ENCODE data around the gene APBB2. TPM values are rescaled to one million over a fixed set of nuclear protein-coding genes. Genes with fewer than 3 reads are reported as not detected.

APBB2 gene
- total RNA-seq, 2 donors from 2014 or later, result 56.1 to 64.8 TPM

DNA sequence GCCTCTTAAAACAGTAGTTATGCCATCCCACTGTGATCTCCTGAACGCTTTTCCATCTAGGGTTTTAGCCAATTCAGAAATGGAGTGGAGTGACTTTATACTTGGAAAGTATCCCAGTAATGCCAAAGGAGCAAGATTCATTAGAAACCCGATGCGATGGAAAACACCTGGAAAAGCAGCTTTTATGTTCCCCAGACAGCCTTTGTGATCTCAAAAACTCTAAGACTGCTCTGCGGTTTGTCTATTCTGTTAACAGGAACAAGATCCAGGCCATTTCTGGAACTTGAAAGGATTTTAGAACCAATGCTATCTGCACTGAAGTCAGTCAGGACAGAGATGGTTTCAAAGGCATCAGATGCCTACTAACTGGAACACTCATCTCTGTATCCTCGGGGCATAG lies 145.1 kb downstream of the APBB2 start:
- Mint-ChIP-seq H3K4me3 (no peak overlapping the region), H3K9me3 (no peaks in the 10 kb centered on the region), H3K36me3 (ENCODE audit: low read depth) (peaks cover 14% of the 10 kb centered on the region), H3K27me3 (ENCODE audit: insufficient read depth) (no peaks in the 10 kb centered on the region), H3K4me1 (peaks cover 37% of the 10 kb centered on the region), H3K27ac (no peak overlapping the region)
- Histone ChIP-seq H3K27me3 (ENCODE audit: control insufficient read depth, insufficient read depth, low read length, poor library complexity, severe bottlenecking) (no peaks in the 10 kb centered on the region), H3K9me3 (ENCODE audit: control insufficient read depth, low read length) (no peaks in the 10 kb centered on the region), H3K27ac (ENCODE audit: low read depth, low read length) (peak overlapping the region; percentile 77), H3K4me1 (ENCODE audit: control insufficient read depth, insufficient read depth, low read length) (peaks cover 26% of the 10 kb centered on the region), H3K36me3 (ENCODE audit: control insufficient read depth, insufficient read depth, low read length) (no peaks in the 10 kb centered on the region), H3K4me3 (ENCODE audit: low read length) (no peak overlapping the region), H3K9ac (ENCODE audit: extremely low read depth, low read length, poor library complexity, severe bottlenecking) (no peak overlapping the region)
- WGBS, 2 experiments (ENCODE audit: insufficient coverage in 1 of 2, insufficient read length in 1 of 2), result 69 to 70% methylated on average over 4 to 5 of the region's 5 CpGs
- no peak for DNase-seq
- TF ChIP-seq, protein P1, sequence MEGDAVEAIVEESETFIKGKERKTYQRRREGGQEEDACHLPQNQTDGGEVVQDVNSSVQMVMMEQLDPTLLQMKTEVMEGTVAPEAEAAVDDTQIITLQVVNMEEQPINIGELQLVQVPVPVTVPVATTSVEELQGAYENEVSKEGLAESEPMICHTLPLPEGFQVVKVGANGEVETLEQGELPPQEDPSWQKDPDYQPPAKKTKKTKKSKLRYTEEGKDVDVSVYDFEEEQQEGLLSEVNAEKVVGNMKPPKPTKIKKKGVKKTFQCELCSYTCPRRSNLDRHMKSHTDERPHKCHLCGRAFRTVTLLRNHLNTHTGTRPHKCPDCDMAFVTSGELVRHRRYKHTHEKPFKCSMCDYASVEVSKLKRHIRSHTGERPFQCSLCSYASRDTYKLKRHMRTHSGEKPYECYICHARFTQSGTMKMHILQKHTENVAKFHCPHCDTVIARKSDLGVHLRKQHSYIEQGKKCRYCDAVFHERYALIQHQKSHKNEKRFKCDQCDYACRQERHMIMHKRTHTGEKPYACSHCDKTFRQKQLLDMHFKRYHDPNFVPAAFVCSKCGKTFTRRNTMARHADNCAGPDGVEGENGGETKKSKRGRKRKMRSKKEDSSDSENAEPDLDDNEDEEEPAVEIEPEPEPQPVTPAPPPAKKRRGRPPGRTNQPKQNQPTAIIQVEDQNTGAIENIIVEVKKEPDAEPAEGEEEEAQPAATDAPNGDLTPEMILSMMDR (conservative IDR thresholded peaks at IDR 0.05), result no peak

DNA sequence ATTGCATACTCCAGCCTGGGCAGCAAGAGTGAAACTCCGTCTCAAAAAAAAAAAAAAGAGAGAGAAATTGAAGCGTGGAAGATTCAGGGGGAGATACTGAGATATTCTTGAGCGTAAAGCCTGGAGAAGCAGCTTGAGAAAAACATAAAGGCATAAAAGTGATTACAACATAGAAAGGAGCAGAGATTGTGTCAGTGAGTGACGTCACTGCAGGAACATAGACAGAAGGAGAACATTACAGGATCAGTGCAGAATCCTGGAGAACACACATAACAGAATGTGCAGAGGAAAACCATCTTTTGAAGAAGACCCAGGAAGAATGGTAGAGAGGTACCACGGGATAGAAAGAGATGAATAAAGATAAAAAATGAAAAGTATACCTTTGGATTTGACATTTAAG lies 147.0 kb downstream of the APBB2 start:
- WGBS, 2 experiments (ENCODE audit: insufficient coverage in 1 of 2, insufficient read length in 1 of 2), result 92 to 93% methylated on average over 5 of the region's 5 CpGs
- TF ChIP-seq, protein P1 (conservative IDR thresholded peaks at IDR 0.05), result no peak
- H3K9me3 Mint-ChIP-seq, result no peaks in the 10 kb centered on the region

DNA sequence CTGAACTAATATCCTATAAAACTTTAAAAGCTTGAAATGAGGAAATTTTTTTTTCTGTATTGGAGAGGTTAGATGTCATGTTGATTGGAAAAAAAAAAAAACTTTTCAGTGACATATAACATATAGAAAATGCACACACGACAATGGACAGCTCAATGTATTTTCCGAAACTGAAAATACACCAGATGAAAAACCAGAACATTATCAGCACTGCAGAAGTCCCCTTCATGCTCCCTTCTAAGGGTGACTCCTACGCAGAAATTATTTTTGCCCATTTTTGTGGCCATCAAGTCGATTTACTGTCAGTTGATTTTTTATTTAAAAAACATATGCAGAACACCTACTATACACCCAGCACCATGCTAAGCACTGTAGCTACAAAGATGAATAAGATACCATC lies 148.3 kb downstream of the APBB2 start:
- peaks cover 4% of the 10 kb centered on the region for H3K9me3 ChIP-seq (ENCODE audit: control insufficient read depth, low read length)
- H3K9ac ChIP-seq (ENCODE audit: extremely low read depth, low read length, poor library complexity, severe bottlenecking), result no peak overlapping the region
- Mint-ChIP-seq H3K27ac (no peak overlapping the region), H3K4me1 (peaks cover 13% of the 10 kb centered on the region), H3K9me3 (no peaks in the 10 kb centered on the region), H3K36me3 (ENCODE audit: low read depth) (peaks cover 27% of the 10 kb centered on the region), H3K27me3 (ENCODE audit: insufficient read depth) (no peaks in the 10 kb centered on the region), H3K4me3 (no peak overlapping the region)
- H3K36me3 ChIP-seq (ENCODE audit: control insufficient read depth, insufficient read depth, low read length), result no peaks in the 10 kb centered on the region
- H3K4me3 ChIP-seq (ENCODE audit: low read length), result no peak overlapping the region
- H3K27ac ChIP-seq (ENCODE audit: low read depth, low read length), result no peak overlapping the region
- TF ChIP-seq, protein P1 (conservative IDR thresholded peaks at IDR 0.05), result no peak
- H3K4me1 ChIP-seq (ENCODE audit: control insufficient read depth, insufficient read depth, low read length), result peaks cover 19% of the 10 kb centered on the region
- no peak for DNase-seq
- WGBS, 2 experiments (ENCODE audit: insufficient coverage in 1 of 2, insufficient read length in 1 of 2), result 86 to 98% methylated on average over 3 to 4 of the region's 4 CpGs
- no peaks in the 10 kb centered on the region for H3K27me3 ChIP-seq (ENCODE audit: control insufficient read depth, insufficient read depth, low read length, poor library complexity, severe bottlenecking)

More for the DNA sequence above, 147.0 kb downstream of the APBB2 start:
- Mint-ChIP-seq H3K27ac (no peak overlapping the region), H3K4me1 (peaks cover 20% of the 10 kb centered on the region), H3K36me3 (ENCODE audit: low read depth) (peaks cover 18% of the 10 kb centered on the region), H3K4me3 (no peak overlapping the region), H3K27me3 (ENCODE audit: insufficient read depth) (no peaks in the 10 kb centered on the region)
- Histone ChIP-seq H3K9ac (ENCODE audit: extremely low read depth, low read length, poor library complexity, severe bottlenecking) (no peak overlapping the region), H3K9me3 (ENCODE audit: control insufficient read depth, low read length) (no peaks in the 10 kb centered on the region), H3K36me3 (ENCODE audit: control insufficient read depth, insufficient read depth, low read length) (no peaks in the 10 kb centered on the region), H3K4me3 (ENCODE audit: low read length) (no peak overlapping the region), H3K27ac (ENCODE audit: low read depth, low read length) (no peak overlapping the region), H3K4me1 (ENCODE audit: control insufficient read depth, insufficient read depth, low read length) (peaks cover 19% of the 10 kb centered on the region), H3K27me3 (ENCODE audit: control insufficient read depth, insufficient read depth, low read length, poor library complexity, severe bottlenecking) (no peaks in the 10 kb centered on the region)
- DNase-seq, result no peak

Data from endodermal cell (in vitro differentiated cells).